HepG2 (cell line): Measurements from ENCODE around the gene GPATCH2. TPM values are rescaled to one million over a fixed set of nuclear protein-coding genes. Genes with fewer than 3 reads are reported as not detected.

Experiments
- ARHGAP35 ChIP-seq: sonication (generic); formaldehyde crosslinking; IDR thresholded peaks from 2 replicates; pipeline ENCODE4 v1.9.0; 2022; ENCODE audit warnings: mild to moderate bottlenecking, inconsistent platforms, moderate library complexity, missing genetic modification reagents, borderline replicate concordance
- CCDC6 ChIP-seq: sonication (generic); formaldehyde crosslinking; IDR thresholded peaks from 2 replicates; pipeline ENCODE4 v1.8.1; 2022; ENCODE audit warnings: mild to moderate bottlenecking, missing genetic modification reagents, moderate library complexity
- EHMT2 ChIP-seq: fragments of 200-600 bp; sonication (generic); IDR thresholded peaks from 2 replicates; pipeline ENCODE4 v1.7.0; 2017; ENCODE audit warnings: antibody characterized with exemption, low read depth, low read length, borderline replicate concordance
- FOXJ3 ChIP-seq: sonication (generic); formaldehyde crosslinking; IDR thresholded peaks from 2 replicates; pipeline ENCODE4 v1.4.0; 2020; ENCODE audit warnings: missing genetic modification reagents, mild to moderate bottlenecking, borderline replicate concordance
- GABPA ChIP-seq, 2 experiments: IDR thresholded peaks; 2 replicates each; pipeline ENCODE4 v1.6.1; 2011 to 2016; ENCODE audit warnings: low read depth in 2 of 2, low read length in 1 of 2, missing biosample characterization in 1 of 2, missing genetic modification characterization in 1 of 2
- IKZF4 ChIP-seq: sonication (generic); formaldehyde crosslinking; IDR thresholded peaks from 2 replicates; pipeline ENCODE4 v1.5.1; 2020; ENCODE audit warnings: borderline replicate concordance, mild to moderate bottlenecking, low read depth, missing genetic modification reagents; ENCODE audit errors: not compliant biosample characterization
- KAT7 ChIP-seq: IDR thresholded peaks from 2 replicates; pipeline ENCODE4 v1.6.1; 2018; ENCODE audit warnings: borderline replicate concordance, missing compliant biosample characterization
- KLF16 ChIP-seq, 2 experiments: sonication (generic) in 1 of 2; formaldehyde crosslinking in 1 of 2; IDR thresholded peaks; 2 replicates each; pipeline versions ENCODE4 v1.6.1 to v1.8.0; 2016 to 2023; ENCODE audit warnings: missing genetic modification reagents in 2 of 2, missing compliant biosample characterization in 1 of 2
- KMT2B ChIP-seq: IDR thresholded peaks from 2 replicates; pipeline ENCODE4 v1.6.1; 2016; ENCODE audit warnings: missing genetic modification reagents, missing compliant biosample characterization
- LCORL ChIP-seq, 2 experiments: fragments of 450-650 bp in 1 of 2; sonication (generic) in 1 of 2; formaldehyde crosslinking in 1 of 2; IDR thresholded peaks; 2 replicates each; pipeline versions ENCODE4 v1.5.0 to v1.6.1; 2017 to 2020; ENCODE audit warnings: antibody characterized with exemption in 1 of 2, missing genetic modification reagents in 1 of 2
- MXI1 ChIP-seq: IDR thresholded peaks from 3 replicates; pipeline ENCODE4 v1.6.1; 2012; ENCODE audit warnings: low read depth, low read length, inconsistent platforms, borderline replicate concordance
- ONECUT2 ChIP-seq: sonication (generic); formaldehyde crosslinking; IDR thresholded peaks from 2 replicates; pipeline ENCODE4 v1.4.0; 2020; ENCODE audit warnings: missing genetic modification reagents
- PHB2 ChIP-seq: fragments of 450-650 bp; IDR thresholded peaks from 2 replicates; pipeline ENCODE4 v1.6.1; 2018; ENCODE audit not compliant: partially characterized antibody
- SMAD9 ChIP-seq: sonication (generic); formaldehyde crosslinking; IDR thresholded peaks from 2 replicates; pipeline ENCODE4 v1.5.1; 2020; ENCODE audit warnings: mild to moderate bottlenecking, missing genetic modification reagents
- ZC3H13 ChIP-seq: sonication (generic); formaldehyde crosslinking; IDR thresholded peaks from 2 replicates; pipeline ENCODE4 v1.8.1; 2023; ENCODE audit warnings: mild to moderate bottlenecking, missing genetic modification reagents, moderate library complexity
- ZFP1 ChIP-seq: IDR thresholded peaks from 2 replicates; pipeline ENCODE4 v1.6.1; 2016
- ZKSCAN5 ChIP-seq: sonication (generic); formaldehyde crosslinking; IDR thresholded peaks from 2 replicates; pipeline ENCODE4 v1.5.1; 2020; ENCODE audit warnings: mild to moderate bottlenecking, missing genetic modification reagents
- ZNF543 ChIP-seq: sonication (generic); formaldehyde crosslinking; IDR thresholded peaks from 2 replicates; pipeline ENCODE4 v1.4.0; 2020; ENCODE audit warnings: mild to moderate bottlenecking, missing genetic modification reagents
- ZNF569 ChIP-seq: sonication (generic); formaldehyde crosslinking; IDR thresholded peaks from 2 replicates; pipeline ENCODE4 v1.5.0; 2020; ENCODE audit warnings: mild to moderate bottlenecking, missing genetic modification reagents, moderate library complexity, borderline replicate concordance
- ZNF619 ChIP-seq: sonication (generic); formaldehyde crosslinking; IDR thresholded peaks from 2 replicates; pipeline ENCODE4 v1.4.0; 2020; ENCODE audit warnings: mild to moderate bottlenecking, missing genetic modification reagents
- ZNF775 ChIP-seq: sonication (generic); formaldehyde crosslinking; IDR thresholded peaks from 2 replicates; pipeline ENCODE4 v1.4.0; 2020; ENCODE audit warnings: missing genetic modification reagents, mild to moderate bottlenecking, moderate library complexity, borderline replicate concordance
- polyA plus RNA-seq, 8 experiments: library from polyadenylated mRNA; depleted of rRNA in 3 of 8; stranded (reverse) in 7 of 8; unstranded in 1 of 8; fragments of >200 nt; fragmentation: Illumina TruSeq in 4 of 8; extraction: Trizol in 4 of 8; gene quantifications; 2 replicates each; pipeline versions ENCODE4 v1.2.1 to v1.2.3, GENCODE V29; 2011 to 2016; ENCODE audit warnings: low read depth in 4 of 8, missing spikeins in 1 of 8, mixed read lengths in 1 of 8; ENCODE audit not compliant: insufficient read depth in 1 of 8
- total RNA-seq, 5 experiments: library from RNA; depleted of rRNA; stranded (reverse); fragments of >200 nt; fragmentation: Illumina TruSeq; extraction: Trizol; gene quantifications; 2 replicates each; pipeline ENCODE4 v1.2.3, GENCODE V29; 2016; ENCODE audit warnings: low read depth in 1 of 5
- TF ChIP-seq, protein P1 (sequence below): sonication (generic); formaldehyde crosslinking; conservative IDR thresholded peaks from 2 replicates; pipeline ENCODE4 v1.8.0; 2022; ENCODE audit warnings: mild to moderate bottlenecking, moderate library complexity, missing genetic modification reagents
- TF ChIP-seq, protein P2 (sequence below): sonication (generic); formaldehyde crosslinking; IDR thresholded peaks from 2 replicates; pipeline ENCODE4 v1.8.0; 2022; ENCODE audit warnings: mild to moderate bottlenecking, missing genetic modification reagents, borderline replicate concordance
- TF ChIP-seq, protein P3 (sequence below): sonication (generic); formaldehyde crosslinking; IDR thresholded peaks from 2 replicates; pipeline ENCODE4 v1.4.0; 2020; ENCODE audit warnings: missing genetic modification reagents

GPATCH2 gene
- total and polyA plus RNA-seq, 2 of the 13 experiments (the other 11 are each of a cell fraction or from before 2014, with no cell fraction given): 3.5 to 15.7 TPM

DNA sequence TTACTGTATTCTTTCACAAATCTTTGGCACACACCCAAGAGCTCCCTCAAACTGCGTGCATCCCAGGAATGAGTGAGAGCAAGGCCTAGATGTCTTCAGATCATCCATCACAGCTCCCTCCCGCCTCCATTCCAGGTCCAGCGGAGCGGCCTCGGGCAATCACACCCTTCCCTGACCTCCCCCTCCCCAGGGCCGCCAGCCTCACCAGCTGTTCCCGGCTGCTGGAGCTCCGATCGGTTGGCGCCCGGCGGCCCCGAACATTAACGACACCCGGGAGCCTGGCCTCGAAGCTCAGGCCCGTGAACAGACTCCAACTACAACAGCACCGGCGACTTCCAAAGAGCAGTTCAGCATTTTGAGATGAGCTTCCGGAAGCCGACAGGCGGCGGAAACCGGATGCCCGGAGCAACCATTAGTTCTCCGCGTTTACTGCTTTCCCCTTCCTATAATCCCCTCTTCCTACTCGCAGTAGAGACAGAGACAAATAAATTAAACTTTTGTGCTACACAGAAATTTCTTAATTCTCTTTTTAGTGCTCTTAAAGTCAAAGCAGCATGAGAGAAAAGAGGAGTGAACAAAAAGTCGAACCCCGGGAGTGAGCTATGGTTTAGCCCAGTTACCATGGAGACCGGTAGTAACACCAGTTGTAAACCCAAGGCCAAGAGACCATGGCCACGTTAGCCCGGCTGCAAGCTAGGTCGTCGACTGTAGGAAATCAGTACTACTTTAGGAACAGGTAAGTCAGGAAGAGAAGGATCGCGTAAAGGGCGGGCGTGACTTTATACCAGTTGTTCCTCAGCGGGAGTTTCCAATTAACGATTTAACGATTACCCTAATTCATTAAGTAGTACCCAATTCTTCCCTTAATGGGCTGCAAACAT, at the start of gene GPATCH2, which contains the start of gene SPATA17 (continued):
- TF ChIP-seq, protein P1, sequence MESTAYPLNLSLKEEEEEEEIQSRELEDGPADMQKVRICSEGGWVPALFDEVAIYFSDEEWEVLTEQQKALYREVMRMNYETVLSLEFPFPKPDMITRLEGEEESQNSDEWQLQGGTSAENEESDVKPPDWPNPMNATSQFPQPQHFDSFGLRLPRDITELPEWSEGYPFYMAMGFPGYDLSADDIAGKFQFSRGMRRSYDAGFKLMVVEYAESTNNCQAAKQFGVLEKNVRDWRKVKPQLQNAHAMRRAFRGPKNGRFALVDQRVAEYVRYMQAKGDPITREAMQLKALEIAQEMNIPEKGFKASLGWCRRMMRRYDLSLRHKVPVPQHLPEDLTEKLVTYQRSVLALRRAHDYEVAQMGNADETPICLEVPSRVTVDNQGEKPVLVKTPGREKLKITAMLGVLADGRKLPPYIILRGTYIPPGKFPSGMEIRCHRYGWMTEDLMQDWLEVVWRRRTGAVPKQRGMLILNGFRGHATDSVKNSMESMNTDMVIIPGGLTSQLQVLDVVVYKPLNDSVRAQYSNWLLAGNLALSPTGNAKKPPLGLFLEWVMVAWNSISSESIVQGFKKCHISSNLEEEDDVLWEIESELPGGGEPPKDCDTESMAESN: peak; percentile 54; the same call in 1 of the 2 replicates
- no peak for TF ChIP-seq ARHGAP35 (CRISPR knock-in tag)
- no peak for TF ChIP-seq PHB2
- 0 out of 2 replicates have a peak, but pooled peaks have one; percentile 52 for TF ChIP-seq KAT7 (CRISPR knock-in tag)
- TF ChIP-seq ONECUT2 (CRISPR knock-in tag): 0 out of 2 replicates have a peak, but pooled peaks have one; percentile 8
- TF ChIP-seq FOXJ3 (CRISPR knock-in tag): peak; percentile 79
- peak in 1 of 2 experiments; percentile 67; a peak in 1 of 4 replicates for TF ChIP-seq KLF16 (CRISPR knock-in tag; IDR thresholded peaks at IDR 0.05)
- no peak for TF ChIP-seq ZC3H13 (CRISPR knock-in tag)
- TF ChIP-seq, protein P2, sequence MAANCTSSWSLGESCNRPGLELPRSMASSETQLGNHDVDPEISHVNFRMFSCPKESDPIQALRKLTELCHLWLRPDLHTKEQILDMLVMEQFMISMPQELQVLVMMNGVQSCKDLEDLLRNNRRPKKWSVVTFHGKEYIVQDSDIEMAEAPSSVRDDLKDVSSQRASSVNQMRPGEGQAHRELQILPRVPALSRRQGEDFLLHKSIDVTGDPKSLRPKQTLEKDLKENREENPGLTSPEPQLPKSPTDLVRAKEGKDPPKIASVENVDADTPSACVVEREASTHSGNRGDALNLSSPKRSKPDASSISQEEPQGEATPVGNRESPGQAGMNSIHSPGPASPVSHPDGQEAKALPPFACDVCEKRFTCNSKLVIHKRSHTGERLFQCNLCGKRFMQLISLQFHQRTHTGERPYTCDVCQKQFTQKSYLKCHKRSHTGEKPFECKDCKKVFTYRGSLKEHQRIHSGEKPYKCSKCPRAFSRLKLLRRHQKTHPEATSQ (CRISPR knock-in tag): peak; percentile 29; the same call in 1 of the 2 replicates
- no peak for TF ChIP-seq SMAD9 (CRISPR knock-in tag)
- peak; percentile 31; the same call in 1 of the 2 replicates for TF ChIP-seq ZNF543 (CRISPR knock-in tag)
- 0 out of 2 replicates have a peak, but pooled peaks have one; percentile 40 for TF ChIP-seq ZFP1 (CRISPR knock-in tag)
- peak; percentile 46 for TF ChIP-seq IKZF4
- no peak for TF ChIP-seq LCORL (IDR thresholded peaks at IDR 0.05)
- no peak for TF ChIP-seq LCORL (CRISPR knock-in tag; IDR thresholded peaks at IDR 0.05)
- TF ChIP-seq GABPA (IDR thresholded peaks at IDR 0.05; ENCODE audit: low read depth, low read length): peak; percentile 64
- peak; percentile 96 for TF ChIP-seq GABPA (CRISPR knock-in tag; IDR thresholded peaks at IDR 0.05; ENCODE audit: low read depth)
- TF ChIP-seq MXI1: peak; percentile 96
- 0 out of 2 replicates have a peak, but pooled peaks have one; percentile 36 for TF ChIP-seq ZNF775 (CRISPR knock-in tag)
- TF ChIP-seq, protein P3, sequence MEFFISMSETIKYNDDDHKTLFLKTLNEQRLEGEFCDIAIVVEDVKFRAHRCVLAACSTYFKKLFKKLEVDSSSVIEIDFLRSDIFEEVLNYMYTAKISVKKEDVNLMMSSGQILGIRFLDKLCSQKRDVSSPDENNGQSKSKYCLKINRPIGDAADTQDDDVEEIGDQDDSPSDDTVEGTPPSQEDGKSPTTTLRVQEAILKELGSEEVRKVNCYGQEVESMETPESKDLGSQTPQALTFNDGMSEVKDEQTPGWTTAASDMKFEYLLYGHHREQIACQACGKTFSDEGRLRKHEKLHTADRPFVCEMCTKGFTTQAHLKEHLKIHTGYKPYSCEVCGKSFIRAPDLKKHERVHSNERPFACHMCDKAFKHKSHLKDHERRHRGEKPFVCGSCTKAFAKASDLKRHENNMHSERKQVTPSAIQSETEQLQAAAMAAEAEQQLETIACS (CRISPR knock-in tag): no peak
- peak; percentile 92 for TF ChIP-seq KMT2B (CRISPR knock-in tag)
- TF ChIP-seq EHMT2: peak; percentile 83; the same call in 1 of the 2 replicates
- TF ChIP-seq CCDC6 (CRISPR knock-in tag): peak; percentile 72; the same call in 1 of the 2 replicates
- no peak for TF ChIP-seq ZNF569 (CRISPR knock-in tag)
- peak; percentile 87; the same call in 1 of the 2 replicates for TF ChIP-seq ZNF619 (CRISPR knock-in tag)
- TF ChIP-seq ZKSCAN5 (CRISPR knock-in tag): no peak
